HepG2 (cell line): ENCODE measurements around the gene SPPL2B.

Experiments
- CTCF ChIP-seq: sonication (generic); formaldehyde crosslinking; IDR thresholded peaks from 2 replicates; pipeline ENCODE4 v1.5.0; 2020; ENCODE audit warnings: mild to moderate bottlenecking, missing genetic modification reagents, moderate library complexity
- DNMT3B ChIP-seq: conservative IDR thresholded peaks from 2 replicates; pipeline ENCODE4 v1.6.1; 2016; ENCODE audit warnings: missing biosample characterization, control low read depth
- EZH2 ChIP-seq: conservative IDR thresholded peaks from 2 replicates; pipeline ENCODE4 v1.6.1; 2012; ENCODE audit warnings: mild to moderate bottlenecking, low read depth, low read length, moderate library complexity
- KIAA2018 ChIP-seq: sonication (generic); formaldehyde crosslinking; IDR thresholded peaks from 2 replicates; pipeline ENCODE4 v1.5.0; 2020; ENCODE audit warnings: mild to moderate bottlenecking, missing genetic modification reagents, borderline replicate concordance
- MTA3 ChIP-seq: sonication (generic); formaldehyde crosslinking; IDR thresholded peaks from 2 replicates; pipeline ENCODE4 v1.4.0; 2020; ENCODE audit warnings: missing genetic modification reagents
- NFIC ChIP-seq: IDR thresholded peaks from 2 replicates; pipeline ENCODE4 v1.6.1; 2012; ENCODE audit warnings: mild to moderate bottlenecking, low read length, inconsistent platforms
- POLR2A ChIP-seq, 2 experiments: IDR thresholded peaks; 2 replicates each; pipeline ENCODE4 v1.6.1; 2011; ENCODE audit warnings: low read depth in 2 of 2, low read length in 2 of 2, mild to moderate bottlenecking in 1 of 2, moderate library complexity in 1 of 2; ENCODE audit not compliant: insufficient read depth in 1 of 2
- RARA ChIP-seq: IDR thresholded peaks from 2 replicates; pipeline ENCODE4 v1.6.1; 2016; ENCODE audit warnings: missing genetic modification reagents, missing compliant biosample characterization
- RERE ChIP-seq: IDR thresholded peaks from 2 replicates; pipeline ENCODE4 v1.6.1; 2016; ENCODE audit warnings: low read depth, missing genetic modification reagents, missing compliant biosample characterization
- USF2 ChIP-seq, 2 experiments: sonication (generic) in 1 of 2; formaldehyde crosslinking in 1 of 2; IDR thresholded peaks; 2 replicates each; pipeline versions ENCODE4 v1.5.1 to v1.6.1; 2011 to 2020; ENCODE audit warnings: borderline replicate concordance in 1 of 2, low read depth in 1 of 2, low read length in 1 of 2, mild to moderate bottlenecking in 1 of 2, missing genetic modification reagents in 1 of 2, moderate library complexity in 1 of 2
- ZC3H13 ChIP-seq: sonication (generic); formaldehyde crosslinking; IDR thresholded peaks from 2 replicates; pipeline ENCODE4 v1.8.1; 2023; ENCODE audit warnings: mild to moderate bottlenecking, missing genetic modification reagents, moderate library complexity
- ZMAT5 ChIP-seq: sonication (generic); formaldehyde crosslinking; IDR thresholded peaks from 2 replicates; pipeline ENCODE4 v1.5.0; 2020; ENCODE audit warnings: mild to moderate bottlenecking, low read depth, missing genetic modification reagents, borderline replicate concordance
- ZNF274 ChIP-seq: sonication (generic); formaldehyde crosslinking; IDR thresholded peaks from 2 replicates; pipeline ENCODE4 v1.5.1; 2020; ENCODE audit warnings: mild to moderate bottlenecking, missing genetic modification reagents

GRCh38 chr19:2325281-2326046, 3.0 kb upstream of the SPPL2B start:
- TF ChIP-seq EZH2 (no peak), RERE (no peak), USF2 (IDR thresholded peaks at IDR 0.05; ENCODE audit: low read depth, low read length) (no peak), USF2 (CRISPR knock-in tag; IDR thresholded peaks at IDR 0.05; ENCODE audit: borderline replicate concordance) (no peak), NFIC (no peak), KIAA2018 (CRISPR knock-in tag) (no peak), CTCF (CRISPR knock-in tag) (no peak), DNMT3B (CRISPR knock-in tag) (no peak), RARA (CRISPR knock-in tag) (no peak), POLR2A (IDR thresholded peaks at IDR 0.05; ENCODE audit: insufficient read depth in 1 of 2, low read depth in 2 of 2, low read length in 2 of 2) (no peak), MTA3 (CRISPR knock-in tag) (no peak), ZNF274 (no peak), ZMAT5 (CRISPR knock-in tag) (no peak), ZC3H13 (CRISPR knock-in tag) (no peak)
